NCI-H2107 treated with DMSO at 0.1 percent for 48 hours (cell line): ENCODE measurements around the gene VPS29.
"Not testable (repeated sequence)": the region's sequence is repeated elsewhere in the genome, so short reads cannot be mapped to it uniquely, and the experiment has no call there.

Experiments
- DNase-seq: peaks from one replicate; lab custom pipeline; 2025; ENCODE audit not compliant: unreplicated experiment; lab: John Stamatoyannopoulos, UW

Gene VPS29

GRCh38 chr12:110528277-110528839 lies 26.4 kb upstream of the VPS29 start:
- DNase-seq, result no peak

DNA sequence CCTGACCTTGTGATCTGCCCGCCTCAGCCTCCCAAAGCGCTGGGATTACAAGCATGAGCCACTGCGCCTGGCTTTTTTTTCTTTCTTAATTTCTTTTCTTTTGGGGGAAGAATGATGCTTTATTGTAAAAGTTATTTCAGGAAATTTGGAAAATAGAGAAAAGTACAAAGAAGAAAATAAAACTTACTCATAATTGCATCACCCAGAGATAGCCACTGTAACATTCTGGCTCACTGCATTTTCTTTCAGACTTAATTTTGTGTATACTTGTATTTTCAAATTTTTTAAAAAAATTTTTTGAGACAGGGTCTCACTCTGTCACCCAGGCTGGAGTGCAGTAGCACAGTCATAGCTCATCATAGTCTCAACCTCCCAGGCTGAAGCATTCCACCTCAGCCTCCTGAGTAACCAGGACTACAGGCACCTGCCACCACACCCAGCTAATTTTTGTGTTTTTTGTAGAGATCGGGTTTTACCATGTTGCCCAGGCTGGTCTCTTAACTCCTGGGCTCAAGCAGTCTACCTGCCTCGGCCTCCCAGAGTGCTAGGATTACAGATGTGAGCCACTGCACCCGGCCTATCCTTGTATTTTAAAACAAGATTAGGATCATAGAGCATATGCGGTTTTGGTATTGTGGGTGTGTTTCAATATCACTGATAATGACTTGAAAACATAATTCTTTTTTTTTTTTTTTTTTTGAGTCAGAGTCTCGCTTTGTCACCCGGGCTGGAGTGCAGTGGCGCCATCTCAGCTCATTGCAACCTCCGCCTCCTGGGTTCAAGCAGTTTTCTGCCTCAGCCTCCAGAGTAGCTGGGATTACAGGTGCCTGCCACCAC lies 19.2 kb upstream of the VPS29 start:
- not testable (repeated sequence) for DNase-seq

DNA sequence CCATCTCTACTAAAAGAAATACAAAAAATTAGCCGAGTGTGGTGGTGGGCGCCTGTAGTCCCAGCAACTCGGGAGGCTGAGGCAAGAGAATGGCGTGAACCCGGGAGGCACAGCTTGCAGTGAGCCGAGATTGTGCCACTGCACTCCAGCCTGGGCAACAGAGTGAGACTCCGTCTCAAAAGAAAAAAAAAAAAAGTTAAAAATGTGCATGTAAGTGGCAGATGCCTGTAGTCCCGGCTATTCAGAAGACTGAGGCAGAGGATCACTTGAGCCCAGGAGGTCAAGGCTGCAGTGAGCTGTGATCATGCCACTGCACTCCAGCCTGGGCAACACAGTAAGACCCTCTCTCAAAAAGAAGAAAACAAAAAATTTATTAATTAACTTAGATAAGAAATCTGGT lies 16.1 kb upstream of the VPS29 start:
- DNase-seq, result not testable (repeated sequence)

GRCh38 chr12:110516995-110517394 lies 15.1 kb upstream of the VPS29 start:
- DNase-seq, result no peak

- no peak for DNase-seq
Observed at GRCh38 chr12:110514363-110514762, 12.5 kb upstream of the VPS29 start.

DNA sequence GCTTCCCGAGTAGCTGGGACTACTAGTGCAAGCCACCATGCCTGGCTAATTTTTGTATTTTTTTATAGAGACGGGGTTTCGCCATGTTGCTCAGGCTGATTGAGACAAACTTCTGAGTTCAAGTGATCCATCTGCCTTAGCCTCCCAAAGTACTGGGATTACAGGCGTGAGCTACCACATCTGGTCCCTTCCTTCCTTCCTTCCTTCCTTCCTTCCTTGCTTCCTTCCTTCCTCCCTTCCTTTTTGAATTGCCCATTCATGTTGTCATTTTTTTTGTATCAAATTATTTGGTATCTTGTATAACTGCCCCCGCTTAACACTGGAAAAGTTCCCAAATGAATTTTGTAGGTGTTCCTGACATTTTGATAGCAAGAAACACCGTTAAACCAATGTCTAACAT lies 11.9 kb upstream of the VPS29 start:
- DNase-seq, result no peak

GRCh38 chr12:110508071-110508586 lies 6.2 kb upstream of the VPS29 start:
- DNase-seq, result no peak

DNA sequence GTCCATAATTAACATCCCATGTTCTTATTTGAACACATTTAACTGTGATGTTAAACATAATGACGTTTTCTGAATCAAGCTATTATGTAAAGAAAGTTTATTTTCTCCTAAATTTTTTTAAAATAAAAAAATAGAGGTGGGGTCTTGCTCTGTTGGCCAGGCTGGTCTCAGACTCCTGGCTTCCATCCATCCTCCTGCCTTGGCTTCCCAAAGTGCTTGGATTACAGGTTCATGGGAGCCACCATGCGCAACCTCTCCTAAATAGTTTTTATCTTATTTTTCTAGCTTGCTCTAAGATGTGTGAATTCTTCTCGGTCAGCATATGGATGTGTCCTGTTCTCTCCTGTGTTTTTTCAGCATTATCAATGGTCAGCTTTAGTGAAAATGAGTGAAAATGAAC lies 3.4 kb upstream of the VPS29 start:
- DNase-seq, result no peak

DNA sequence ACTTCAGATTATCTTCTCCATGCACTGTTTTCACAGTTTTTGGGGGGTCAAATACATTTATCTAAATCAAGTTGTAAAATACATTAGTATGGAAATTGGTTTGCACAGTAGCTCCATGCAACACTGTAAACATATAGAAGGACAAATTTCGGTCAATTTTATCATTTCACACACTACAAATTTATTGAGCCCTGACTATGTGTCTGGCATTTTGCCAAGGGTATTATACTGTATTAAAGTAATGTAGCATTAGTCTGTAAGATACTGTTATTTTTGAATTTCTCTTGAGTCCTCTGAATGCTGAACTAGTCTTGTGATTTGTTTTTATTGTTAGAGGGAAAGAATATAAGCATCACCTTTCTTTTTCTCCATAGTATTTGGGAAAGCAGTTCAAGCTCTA lies 1.5 kb upstream of the VPS29 start:
- no peak for DNase-seq

DNA sequence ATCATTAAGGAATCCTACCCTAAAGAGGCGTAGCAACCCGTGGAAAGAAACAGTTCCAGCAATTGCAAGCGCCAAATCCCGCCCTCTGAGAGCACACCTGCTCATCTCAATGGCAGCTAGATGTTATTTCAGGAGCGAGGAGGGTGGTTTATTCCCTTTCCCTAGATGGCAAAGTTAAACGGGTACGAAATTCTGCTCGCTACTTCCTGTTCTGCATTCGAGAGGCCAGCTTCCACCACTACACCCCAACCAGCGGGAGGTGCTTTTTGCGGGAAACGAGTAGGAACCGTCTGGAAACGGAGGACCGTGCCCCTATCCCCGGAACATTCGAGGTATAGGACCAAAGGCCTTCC lies 536 bp downstream of the VPS29 start:
- peak; percentile 74 for DNase-seq

- no peak for DNase-seq
Observed at GRCh38 chr12:110498984-110499706, 2.8 kb downstream of the VPS29 start.

- no peak for DNase-seq
Observed at GRCh38 chr12:110475426-110475825, 26.5 kb downstream of the VPS29 start.

DNA sequence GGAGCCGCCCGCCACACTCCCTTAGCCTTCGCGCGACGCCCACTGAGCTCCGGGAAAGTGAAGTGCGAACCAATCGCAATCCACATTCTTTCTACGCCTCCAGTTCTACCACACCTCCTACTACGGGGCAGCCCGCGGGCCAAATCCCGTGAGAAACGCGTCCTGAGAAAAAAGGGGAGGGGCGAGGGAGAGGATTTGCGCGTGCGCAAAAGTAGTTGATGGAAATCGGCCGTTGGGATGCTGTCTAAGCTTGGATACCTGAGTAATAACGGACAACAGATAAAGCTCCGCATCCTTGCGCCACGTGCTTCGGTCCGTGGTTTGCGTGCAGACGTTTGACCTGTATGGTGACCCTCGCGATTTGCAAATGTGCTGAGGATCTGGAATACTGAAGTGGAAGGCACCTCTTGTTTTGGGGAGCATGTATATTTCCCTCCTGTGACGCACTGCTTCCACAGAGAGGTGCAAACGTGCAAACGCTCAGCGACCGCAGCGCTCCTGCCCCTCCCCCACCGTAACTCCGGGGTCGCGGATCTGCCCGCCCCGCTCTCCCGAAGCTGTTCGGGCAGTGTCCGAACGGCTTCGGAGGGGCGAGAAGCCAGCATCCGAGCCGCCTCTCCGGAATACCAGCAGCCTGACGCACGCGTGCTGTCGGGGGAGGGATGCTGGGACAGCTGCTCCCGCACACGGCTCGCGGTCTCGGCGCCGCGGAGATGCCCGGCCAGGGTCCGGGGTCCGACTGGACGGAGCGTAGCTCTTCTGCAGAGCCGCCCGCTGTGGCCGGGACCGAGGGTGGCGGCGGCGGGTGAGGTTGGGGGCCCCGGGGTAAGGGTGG lies 33.5 kb downstream of the VPS29 start, which contains the start of the genes FAM216A and GPN3:
FAM216A (plus strand) TSS at position 632 of the 835 bp plus-strand sequence; CDS start at position 663, 31 bp downstream.
GPN3 (minus strand) TSS at position 44 of the 835 bp plus-strand sequence. CDS start 54 bp downstream, outside the sequence.
- peak; percentile 99 for DNase-seq

DNA sequence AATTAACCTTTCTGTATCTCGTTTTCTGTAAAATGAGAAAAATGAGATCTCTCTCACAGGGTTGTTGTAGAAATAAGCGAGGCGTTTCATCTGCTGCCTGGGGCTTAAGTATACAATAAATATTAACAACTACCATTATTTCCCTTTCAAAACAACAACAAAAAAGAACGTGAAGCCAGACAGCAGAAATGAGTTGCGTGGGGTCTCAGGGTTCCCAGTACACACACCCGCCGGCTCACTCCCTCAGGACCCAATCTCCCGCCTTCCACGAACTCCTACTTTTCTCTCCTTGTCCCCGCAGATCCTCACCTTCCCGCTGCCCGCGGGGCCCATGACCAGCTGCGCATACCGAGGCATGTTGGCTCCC lies 34.1 kb downstream of the VPS29 start:
- no peak for DNase-seq

DNA sequence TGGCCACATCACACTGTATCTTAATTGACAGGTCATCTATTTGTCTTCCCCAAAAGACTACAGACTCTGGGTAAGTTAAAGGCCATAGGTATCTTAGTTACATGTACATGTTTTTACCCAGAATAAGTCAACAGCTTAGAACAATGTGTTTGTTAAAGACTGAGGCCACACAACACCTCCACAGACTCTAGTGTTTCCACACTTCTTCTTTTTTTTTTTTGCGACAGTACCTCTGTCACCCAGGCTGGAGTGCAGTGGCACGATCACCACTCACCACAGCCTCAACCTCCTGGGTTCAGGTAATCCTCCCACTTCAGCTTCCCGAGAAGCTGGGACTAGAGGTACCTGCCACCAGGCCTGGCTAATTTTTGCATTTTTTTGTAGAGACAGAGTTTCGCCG lies 35.1 kb downstream of the VPS29 start:
- no peak for DNase-seq

DNA sequence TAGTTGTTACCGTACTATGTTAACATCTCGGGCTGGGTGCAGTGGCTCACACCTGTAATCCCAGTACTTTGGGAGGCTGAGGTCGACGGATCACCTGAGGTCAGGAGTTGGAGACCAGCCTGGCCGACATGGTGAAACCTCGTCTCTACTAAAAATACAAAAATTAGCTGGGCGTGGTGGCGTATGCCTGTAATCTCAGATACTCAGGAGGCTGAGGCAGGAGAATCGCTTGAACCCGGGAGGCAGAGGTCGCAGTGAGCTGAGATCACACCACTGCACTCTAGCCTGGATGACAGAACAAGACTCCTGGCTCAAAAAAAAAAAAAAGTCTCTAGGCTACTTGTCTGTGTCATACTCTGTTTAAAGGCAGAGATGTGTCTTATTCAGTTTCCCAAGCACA lies 36.1 kb downstream of the VPS29 start:
- not testable (repeated sequence) for DNase-seq

DNA sequence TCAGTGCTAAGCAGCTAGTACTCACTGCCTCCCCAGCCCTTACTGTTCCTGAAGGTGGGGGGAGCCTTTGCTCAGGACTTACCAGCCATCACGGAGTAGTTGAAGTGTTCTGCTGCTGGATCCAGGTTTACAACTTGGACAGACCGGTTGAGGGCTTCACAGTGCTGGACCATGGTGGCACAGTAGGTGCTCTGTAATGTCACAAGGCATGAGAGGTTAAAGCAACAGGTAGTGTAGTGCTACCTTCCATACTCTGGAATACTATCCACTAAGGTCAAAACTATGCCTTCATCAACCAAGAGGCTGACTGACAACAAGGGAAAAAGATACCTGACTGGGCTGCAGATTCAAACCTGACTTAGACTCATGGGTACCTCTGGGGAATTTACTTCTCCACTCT lies 36.9 kb downstream of the VPS29 start:
- DNase-seq, result no peak

DNA sequence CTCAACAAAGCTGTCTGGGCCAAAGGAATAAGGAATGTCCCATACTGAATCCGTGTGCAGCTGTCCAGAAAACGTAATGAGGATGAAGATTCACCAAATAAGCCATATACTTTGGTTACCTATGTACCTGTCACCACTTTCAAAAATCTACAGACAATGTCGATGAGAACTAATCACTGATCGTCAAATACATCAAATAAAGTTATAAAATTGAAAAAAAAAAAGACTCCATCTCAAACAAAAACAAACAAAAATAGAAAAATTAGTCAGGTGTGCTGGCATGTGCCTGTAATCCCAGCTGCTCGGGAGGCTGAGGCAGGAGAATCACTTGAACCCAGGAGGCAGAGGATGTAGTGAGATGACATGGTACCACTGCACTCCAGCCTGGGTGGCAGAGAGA lies 40.7 kb downstream of the VPS29 start:
- not testable (repeated sequence) for DNase-seq

DNA sequence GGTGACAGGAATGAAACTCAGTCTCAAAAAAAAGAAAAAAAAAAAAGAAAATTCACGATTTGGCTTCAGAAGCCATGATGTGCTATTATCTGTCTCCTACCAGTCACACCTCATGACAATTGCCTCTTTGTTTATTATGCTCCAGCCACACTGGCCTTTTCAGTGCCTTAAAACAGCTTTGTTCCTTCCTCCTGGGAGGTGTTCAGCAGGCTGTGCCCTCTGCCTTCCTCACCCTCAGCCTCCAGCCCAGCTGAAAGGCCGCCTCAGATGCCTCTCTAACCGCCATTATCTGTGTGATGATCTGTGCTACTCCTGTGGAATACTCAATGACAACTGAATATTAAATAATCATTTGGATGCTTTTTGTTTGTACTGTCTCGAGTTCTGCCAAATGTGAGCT lies 43.2 kb downstream of the VPS29 start:
- DNase-seq, result no peak

DNA sequence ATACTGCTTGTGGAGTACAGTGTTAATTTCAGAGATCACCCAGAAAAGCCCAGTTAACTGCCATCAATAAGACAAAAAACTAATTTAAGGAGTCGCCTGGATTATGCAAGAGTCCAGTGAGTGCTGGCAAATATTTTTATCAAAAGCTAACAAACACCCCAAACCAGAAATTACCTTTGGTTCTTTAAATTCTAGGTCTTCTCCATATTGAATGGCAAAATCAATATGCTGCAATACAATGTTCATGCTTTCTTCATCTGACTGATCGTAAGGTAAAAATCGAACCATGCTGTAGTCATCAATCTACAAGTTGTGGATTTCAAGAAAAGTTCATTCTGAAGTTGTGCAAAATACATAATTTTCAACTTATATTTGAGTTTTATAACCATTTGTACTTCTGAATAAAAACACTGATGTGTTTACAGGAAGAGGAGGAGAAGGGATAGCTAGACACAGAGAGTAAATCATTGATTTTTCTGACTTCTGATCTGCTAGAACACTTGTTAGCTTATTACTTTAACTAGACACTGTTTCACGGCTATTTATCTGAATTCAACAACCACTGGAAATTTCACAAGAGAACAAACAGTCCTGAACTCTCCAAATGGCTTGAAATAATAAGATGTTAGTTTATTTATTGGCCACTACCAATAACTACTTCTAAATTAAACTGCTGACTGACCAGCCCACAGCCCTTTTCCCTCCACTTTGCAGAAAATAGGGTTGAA lies 48.2 kb downstream of the VPS29 start:
- DNase-seq, result no peak
